Upper lobe of left lung (tissue), 4 donors: ENCODE measurements around the gene PCARE.

Experiments used
- CTCF ChIP-seq, 6 experiments: fragments of 450-650 bp in 4 of 6; fragments of 200-600 bp in 2 of 6; sonication (generic) in 2 of 6; IDR thresholded peaks; one replicate each; pipeline ENCODE4 v1.5.1; 2016 to 2019; ENCODE audit warnings: antibody characterized with exemption in 6 of 6
- POLR2AphosphoS5 ChIP-seq, 2 donors: sonication (generic); formaldehyde crosslinking; IDR thresholded peaks; one replicate each; pipeline ENCODE4 v1.5.1; 2017; ENCODE audit warnings: antibody characterized with exemption in 2 of 2

GRCh38 chr2:29017716-29018435 lies 56.4 kb downstream of the PCARE start:
- TF ChIP-seq CTCF (IDR thresholded peaks at IDR 0.05) (no peak), POLR2AphosphoS5 (IDR thresholded peaks at IDR 0.05) (no peak)
